MCF 10A (cell line): ENCODE data around the gene ACTR6. TPM values are rescaled to one million over a fixed set of nuclear protein-coding genes. Genes with fewer than 3 reads are reported as not detected.
A peak's percentile ranks its signal among the peaks of the same experiment; 100 is the strongest.

Source experiments
- BruUV-seq: library from RNA; stranded (reverse); fragments of 400-500 nt; replicated peaks from 2 replicates; lab custom pipeline; 2021; lab: Mats Ljungman, UMichigan
- CTCF ChIA-PET: fragments of 300-600 bp; sonication (Branson Sonifier 250); formaldehyde crosslinking; extraction: SDS; loops from one replicate; lab custom pipeline; 2021; ENCODE audit warnings: antibody characterized with exemption, inconsistent platforms; lab: Yijun Ruan, JAX
- POLR2A ChIA-PET: fragments of 300-600, 350-650 bp; sonication (Branson Sonifier 250); formaldehyde crosslinking; extraction: SDS; loops from one replicate; lab custom pipeline; 2020; ENCODE audit warnings: antibody characterized with exemption, inconsistent platforms; lab: Yijun Ruan, JAX
- DNase-seq: peaks from one replicate; pipeline ENCODE4 v3.0.0-alpha.2; 2018; ENCODE audit not compliant: unreplicated experiment
- H3K27ac Mint-ChIP-seq: one replicate; pipeline ENCODE4 v1.8.0; 2022; ENCODE audit warnings: mild to moderate bottlenecking, low read depth, mixed read lengths; ENCODE audit not compliant: unreplicated experiment
- H3K27me3 Mint-ChIP-seq: one replicate; pipeline ENCODE4 v1.8.0; 2022; ENCODE audit warnings: mixed read lengths; ENCODE audit not compliant: insufficient read depth, unreplicated experiment
- H3K36me3 Mint-ChIP-seq: one replicate; pipeline ENCODE4 v1.8.0; 2022; ENCODE audit warnings: mild to moderate bottlenecking, moderate library complexity, mixed read lengths; ENCODE audit not compliant: insufficient read depth, unreplicated experiment
- H3K4me1 Mint-ChIP-seq: one replicate; pipeline ENCODE4 v1.8.0; 2022; ENCODE audit warnings: mixed read lengths; ENCODE audit not compliant: insufficient read depth, unreplicated experiment
- H3K4me3 Mint-ChIP-seq: one replicate; pipeline ENCODE4 v1.8.0; 2022; ENCODE audit warnings: mild to moderate bottlenecking, moderate library complexity, mixed read lengths; ENCODE audit not compliant: unreplicated experiment
- H3K9me3 Mint-ChIP-seq: one replicate; pipeline ENCODE4 v1.8.0; 2022; ENCODE audit warnings: mixed read lengths; ENCODE audit not compliant: unreplicated experiment
- intact Hi-C: fragments of 100-400 bp; cut with micrococcal nuclease; formaldehyde crosslinking; loops from 2 replicates; pipeline ENCODE4 v1.14.1; 2022
- total RNA-seq: library from RNA; stranded (reverse); gene quantifications from 2 replicates; pipeline ENCODE4 v1.2.3, GENCODE V29; 2022
- TF ChIP-seq, protein P1 (sequence below): fragments of 200-600 bp; IDR thresholded peaks from one replicate; pipeline ENCODE4 v1.8.0; 2022; ENCODE audit warnings: antibody characterized with exemption, mild to moderate bottlenecking; ENCODE audit not compliant: unreplicated experiment

The ACTR6 gene
- total RNA-seq, 1 experiment from 2014 or later: 26.4 TPM

DNA sequence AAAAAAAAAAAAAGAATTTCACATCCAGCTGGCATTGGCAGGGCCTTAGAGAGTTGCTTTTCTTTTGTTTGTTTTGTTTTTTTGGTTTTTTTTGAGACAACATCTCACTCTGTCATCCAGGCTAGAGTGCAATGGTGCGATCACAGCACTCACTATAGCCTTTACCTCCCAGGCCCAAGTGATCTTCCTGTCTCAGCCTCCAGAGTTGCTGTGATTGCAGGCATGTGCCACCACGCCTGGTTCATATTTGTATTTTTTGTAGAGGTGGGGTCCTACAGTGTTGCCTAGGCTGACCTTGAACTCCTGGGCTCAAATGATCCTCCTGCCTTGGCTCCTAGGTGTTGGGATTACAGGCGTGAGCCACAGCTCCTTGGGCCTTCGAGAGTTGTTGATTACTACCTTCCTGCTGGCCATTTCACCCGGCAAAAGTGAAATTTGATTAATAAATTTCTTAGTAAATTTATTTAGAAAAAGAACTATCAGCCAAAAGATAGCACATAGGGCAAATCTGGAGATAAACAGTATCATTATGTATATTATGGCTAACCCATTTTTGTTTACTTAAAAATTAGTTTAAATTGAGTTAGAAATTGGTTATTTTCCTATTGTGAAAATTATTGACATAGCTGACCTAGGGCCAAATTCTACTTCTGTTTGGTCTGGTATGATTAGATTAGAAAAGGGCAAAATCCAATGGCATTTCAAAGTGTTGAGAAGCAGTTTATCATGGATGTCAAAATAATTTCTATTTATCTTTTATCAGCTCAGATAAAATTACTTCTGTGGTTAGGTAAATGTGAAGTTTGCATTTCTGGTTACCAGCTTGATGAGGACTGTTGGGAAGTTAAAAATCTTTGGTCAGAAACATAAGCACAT, 12.6 kb downstream of the ACTR6 start:
- H3K4me1 Mint-ChIP-seq: peaks cover 9% of the 10 kb centered on the region
- intact Hi-C loops: no loop called here
- DNase-seq: no peak
- no peaks in the 10 kb centered on the region for H3K27me3 Mint-ChIP-seq
- no peak overlapping the region for H3K27ac Mint-ChIP-seq
- H3K4me3 Mint-ChIP-seq: no peak overlapping the region
- no TSS peak for BruUV-seq
- CTCF ChIA-PET: interaction anchor here (0.7 to 1.6 kb wide), 6 partner anchors 11 to 392 kb away, joined by 3 to 9 read pairs (median 4); partner anchors contain the start of gene ACTR6
- no peaks in the 10 kb centered on the region for H3K9me3 Mint-ChIP-seq
- TF ChIP-seq, protein P1, sequence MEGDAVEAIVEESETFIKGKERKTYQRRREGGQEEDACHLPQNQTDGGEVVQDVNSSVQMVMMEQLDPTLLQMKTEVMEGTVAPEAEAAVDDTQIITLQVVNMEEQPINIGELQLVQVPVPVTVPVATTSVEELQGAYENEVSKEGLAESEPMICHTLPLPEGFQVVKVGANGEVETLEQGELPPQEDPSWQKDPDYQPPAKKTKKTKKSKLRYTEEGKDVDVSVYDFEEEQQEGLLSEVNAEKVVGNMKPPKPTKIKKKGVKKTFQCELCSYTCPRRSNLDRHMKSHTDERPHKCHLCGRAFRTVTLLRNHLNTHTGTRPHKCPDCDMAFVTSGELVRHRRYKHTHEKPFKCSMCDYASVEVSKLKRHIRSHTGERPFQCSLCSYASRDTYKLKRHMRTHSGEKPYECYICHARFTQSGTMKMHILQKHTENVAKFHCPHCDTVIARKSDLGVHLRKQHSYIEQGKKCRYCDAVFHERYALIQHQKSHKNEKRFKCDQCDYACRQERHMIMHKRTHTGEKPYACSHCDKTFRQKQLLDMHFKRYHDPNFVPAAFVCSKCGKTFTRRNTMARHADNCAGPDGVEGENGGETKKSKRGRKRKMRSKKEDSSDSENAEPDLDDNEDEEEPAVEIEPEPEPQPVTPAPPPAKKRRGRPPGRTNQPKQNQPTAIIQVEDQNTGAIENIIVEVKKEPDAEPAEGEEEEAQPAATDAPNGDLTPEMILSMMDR: no peak
- peaks cover 69% of the 10 kb centered on the region for H3K36me3 Mint-ChIP-seq
- POLR2A ChIA-PET: interaction anchor here (1.1 to 1.8 kb wide), 3 partner anchors 11 to 15 kb away, joined by 3 to 11 read pairs (median 3); partner anchors contain the start of gene ACTR6

DNA sequence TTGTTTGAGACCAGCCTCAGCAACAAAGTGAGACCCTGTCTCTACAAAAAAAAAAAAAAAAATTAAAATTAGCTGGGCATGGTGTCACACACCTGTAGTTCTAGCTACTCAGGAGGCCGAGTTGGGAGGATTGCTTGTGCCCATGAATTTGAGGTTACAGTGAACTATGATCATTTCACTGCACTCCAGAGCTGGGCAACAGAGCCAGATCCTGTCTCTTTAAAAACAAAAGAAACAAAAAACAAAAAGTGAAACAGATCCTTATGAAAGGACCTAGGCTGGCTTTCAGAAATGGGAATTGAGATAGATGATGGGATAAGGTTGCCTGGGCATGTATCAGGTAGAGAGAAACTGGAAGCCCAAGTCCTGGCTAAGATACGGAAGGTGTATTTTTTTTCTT, 13.9 kb downstream of the ACTR6 start:
- no TSS peak for BruUV-seq
- H3K4me3 Mint-ChIP-seq: no peak overlapping the region
- CTCF ChIA-PET: interaction anchor here (0.6 to 1.6 kb wide), 8 partner anchors 10 to 1030 kb away, joined by 3 to 9 read pairs (median 4); partner anchors contain the start of gene ACTR6
- intact Hi-C loops: no loop called here
- H3K36me3 Mint-ChIP-seq: peaks cover 57% of the 10 kb centered on the region
- no peaks in the 10 kb centered on the region for H3K9me3 Mint-ChIP-seq
- POLR2A ChIA-PET: interaction anchor here (1.5 to 1.8 kb wide), 2 partner anchors 10 to 13 kb away, joined by 6 to 11 read pairs; partner anchors contain the start of gene ACTR6
- peaks cover 9% of the 10 kb centered on the region for H3K4me1 Mint-ChIP-seq
- peak overlapping the region; percentile 51 for H3K27ac Mint-ChIP-seq
- TF ChIP-seq, protein P1: no peak
- no peaks in the 10 kb centered on the region for H3K27me3 Mint-ChIP-seq
- DNase-seq: no peak

GRCh38 chr12:100215209-100215608, 14.6 kb downstream of the ACTR6 start:
- intact Hi-C loops: no loop called here
- BruUV-seq: no TSS peak
- no peaks in the 10 kb centered on the region for H3K27me3 Mint-ChIP-seq
- DNase-seq: peak; percentile 25
- H3K4me3 Mint-ChIP-seq: no peak overlapping the region
- CTCF ChIA-PET: interaction anchor here (1.6 kb wide), 1 partner anchor 14 kb away, joined by 4 read pairs; the partner anchor contains the start of gene ACTR6
- POLR2A ChIA-PET: interaction anchor here (1.5 to 1.8 kb wide), 2 partner anchors 10 to 14 kb away, joined by 6 to 11 read pairs; partner anchors contain the start of gene ACTR6
- peak overlapping the region; percentile 51 for H3K27ac Mint-ChIP-seq
- TF ChIP-seq, protein P1: no peak
- H3K9me3 Mint-ChIP-seq: no peaks in the 10 kb centered on the region
- peaks cover 62% of the 10 kb centered on the region for H3K36me3 Mint-ChIP-seq
- H3K4me1 Mint-ChIP-seq: peaks cover 9% of the 10 kb centered on the region

GRCh38 chr12:100216337-100216736, 15.7 kb downstream of the ACTR6 start:
- TF ChIP-seq, protein P1: no peak

More at GRCh38 chr12:100216337-100216736, 15.7 kb downstream of the ACTR6 start:
- no peaks in the 10 kb centered on the region for H3K27me3 Mint-ChIP-seq
- no peak overlapping the region for H3K27ac Mint-ChIP-seq
- no peak overlapping the region for H3K4me3 Mint-ChIP-seq
- H3K9me3 Mint-ChIP-seq: no peaks in the 10 kb centered on the region
- no TSS peak for BruUV-seq
- intact Hi-C loops: no loop called here
- peaks cover 69% of the 10 kb centered on the region for H3K36me3 Mint-ChIP-seq
- ChIA-PET POLR2A (interaction anchor here (1.5 kb wide), 1 partner anchor 9 kb away, joined by 6 read pairs; no protein-coding TSS in a partner anchor), CTCF (no interaction called here)
- DNase-seq: no peak
- peaks cover 9% of the 10 kb centered on the region for H3K4me1 Mint-ChIP-seq
